Caco-2 (cell line): ENCODE measurements around the gene CTDNEP1. TPM values are rescaled to one million over a fixed set of nuclear protein-coding genes. Genes with fewer than 3 reads are reported as not detected.
A peak's percentile ranks its signal among the peaks of the same experiment; 100 is the strongest.

Source experiments
- BruUV-seq: library from RNA; stranded (reverse); fragments of 400-500 nt; replicated peaks from 2 replicates; lab custom pipeline; 2021; lab: Mats Ljungman, UMichigan
- CTCF ChIA-PET: fragments of 300-600 bp; sonication (Branson Sonifier 250); formaldehyde crosslinking; loops from one replicate; lab custom pipeline; 2022; ENCODE audit warnings: antibody characterized with exemption; lab: Charles Lee
- POLR2A ChIA-PET: fragments of 300-600 bp; sonication (Branson Sonifier 250); formaldehyde crosslinking; loops from one replicate; lab custom pipeline; 2022; ENCODE audit warnings: antibody characterized with exemption; lab: Charles Lee
- DNase-seq, 2 experiments: peaks; one replicate each; pipeline versions ENCODE4 v3.0.0 to v3.0.0-alpha.2; 2020 to 2022
- H3K27me3 ChIP-seq: replicated peaks from 2 replicates; pipeline ENCODE4 v1.6.0; 2011; ENCODE audit warnings: low read length; ENCODE audit not compliant: control insufficient read depth, insufficient read depth
- H3K36me3 ChIP-seq: 2 replicates; pipeline ENCODE4 v1.5.1; 2011; ENCODE audit warnings: low read length; ENCODE audit not compliant: control insufficient read depth, insufficient read depth
- H3K4me1 ChIP-seq: fragments of 250-450 bp; sonication (Bioruptor Pico); 2 replicates; pipeline ENCODE4 v1.5.1; 2020; ENCODE audit warnings: mild to moderate bottlenecking
- H3K4me3 ChIP-seq: 2 replicates; pipeline ENCODE4 v1.5.1; 2011; ENCODE audit warnings: low read depth, mild to moderate bottlenecking, control low read depth, low read length
- H3K9me3 ChIP-seq: fragments of 250-450 bp; sonication (Bioruptor Pico); 2 replicates; pipeline ENCODE4 v1.5.1; 2020; ENCODE audit warnings: mild to moderate bottlenecking, moderate library complexity
- H3K27ac Mint-ChIP-seq: one replicate; pipeline ENCODE4 v1.8.0; 2022; ENCODE audit warnings: mixed read lengths; ENCODE audit not compliant: unreplicated experiment
- H3K27me3 Mint-ChIP-seq: one replicate; pipeline ENCODE4 v1.8.0; 2022; ENCODE audit warnings: mixed read lengths; ENCODE audit not compliant: insufficient read depth, unreplicated experiment
- H3K36me3 Mint-ChIP-seq: one replicate; pipeline ENCODE4 v1.8.0; 2022; ENCODE audit warnings: mild to moderate bottlenecking, mixed read lengths; ENCODE audit not compliant: insufficient read depth, unreplicated experiment
- H3K4me1 Mint-ChIP-seq: one replicate; pipeline ENCODE4 v1.8.0; 2022; ENCODE audit warnings: low read depth, mixed read lengths; ENCODE audit not compliant: unreplicated experiment
- H3K4me3 Mint-ChIP-seq: one replicate; pipeline ENCODE4 v1.8.0; 2022; ENCODE audit warnings: mild to moderate bottlenecking, moderate library complexity, mixed read lengths; ENCODE audit not compliant: unreplicated experiment
- H3K9me3 Mint-ChIP-seq: one replicate; pipeline ENCODE4 v1.8.0; 2022; ENCODE audit warnings: mixed read lengths; ENCODE audit not compliant: unreplicated experiment
- intact Hi-C: fragments of 100-400 bp; cut with micrococcal nuclease; formaldehyde crosslinking; loops from one replicate; pipeline ENCODE4 v1.10.0; 2022; ENCODE audit not compliant: unreplicated experiment
- total RNA-seq: library from RNA; stranded (reverse); gene quantifications from 2 replicates; pipeline ENCODE4 v1.2.3, GENCODE V29; 2022
- TF ChIP-seq, protein P1 (sequence below), 2 experiments: fragments of 200-600 bp in 1 of 2; IDR thresholded peaks; 1 replicate in 1 of 2; 2 replicates in 1 of 2; pipeline versions ENCODE4 v1.5.1 to v1.8.0; 2011 to 2022; ENCODE audit warnings: antibody characterized with exemption in 1 of 2, control low read depth in 1 of 2, inconsistent platforms in 1 of 2, low read depth in 1 of 2, low read length in 1 of 2, mild to moderate bottlenecking in 1 of 2, moderate library complexity in 1 of 2; ENCODE audit not compliant: insufficient read depth in 1 of 2, severe bottlenecking in 1 of 2, unreplicated experiment in 1 of 2

CTDNEP1 gene
- total RNA-seq, 1 experiment from 2014 or later, result 71.1 TPM

- no peaks in the 10 kb centered on the region for H3K27me3 Mint-ChIP-seq
- no TSS peak for BruUV-seq
- Histone ChIP-seq H3K9me3 (no peaks in the 10 kb centered on the region), H3K4me1 (peaks cover 7% of the 10 kb centered on the region), H3K36me3 (no peaks in the 10 kb centered on the region), H3K27me3 (no peaks in the 10 kb centered on the region), H3K4me3 (no peak overlapping the region)
- H3K4me1 Mint-ChIP-seq, result peaks cover 5% of the 10 kb centered on the region
- no peak overlapping the region for H3K27ac Mint-ChIP-seq
- POLR2A ChIA-PET, result no interaction called here
- H3K36me3 Mint-ChIP-seq, result peaks cover 52% of the 10 kb centered on the region
- no peak for DNase-seq
- no peak overlapping the region for H3K4me3 Mint-ChIP-seq
- intact Hi-C loops, result no loop called here
- TF ChIP-seq, protein P1, sequence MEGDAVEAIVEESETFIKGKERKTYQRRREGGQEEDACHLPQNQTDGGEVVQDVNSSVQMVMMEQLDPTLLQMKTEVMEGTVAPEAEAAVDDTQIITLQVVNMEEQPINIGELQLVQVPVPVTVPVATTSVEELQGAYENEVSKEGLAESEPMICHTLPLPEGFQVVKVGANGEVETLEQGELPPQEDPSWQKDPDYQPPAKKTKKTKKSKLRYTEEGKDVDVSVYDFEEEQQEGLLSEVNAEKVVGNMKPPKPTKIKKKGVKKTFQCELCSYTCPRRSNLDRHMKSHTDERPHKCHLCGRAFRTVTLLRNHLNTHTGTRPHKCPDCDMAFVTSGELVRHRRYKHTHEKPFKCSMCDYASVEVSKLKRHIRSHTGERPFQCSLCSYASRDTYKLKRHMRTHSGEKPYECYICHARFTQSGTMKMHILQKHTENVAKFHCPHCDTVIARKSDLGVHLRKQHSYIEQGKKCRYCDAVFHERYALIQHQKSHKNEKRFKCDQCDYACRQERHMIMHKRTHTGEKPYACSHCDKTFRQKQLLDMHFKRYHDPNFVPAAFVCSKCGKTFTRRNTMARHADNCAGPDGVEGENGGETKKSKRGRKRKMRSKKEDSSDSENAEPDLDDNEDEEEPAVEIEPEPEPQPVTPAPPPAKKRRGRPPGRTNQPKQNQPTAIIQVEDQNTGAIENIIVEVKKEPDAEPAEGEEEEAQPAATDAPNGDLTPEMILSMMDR (IDR thresholded peaks at IDR 0.05; ENCODE audit: insufficient read depth in 1 of 2, low read depth in 1 of 2, low read length in 1 of 2, severe bottlenecking in 1 of 2, unreplicated experiment in 1 of 2), result no peak
- CTCF ChIA-PET, result no interaction called here
- H3K9me3 Mint-ChIP-seq, result no peaks in the 10 kb centered on the region
Measured at GRCh38 chr17:7222972-7223292, 28.6 kb downstream of the CTDNEP1 start.

DNA sequence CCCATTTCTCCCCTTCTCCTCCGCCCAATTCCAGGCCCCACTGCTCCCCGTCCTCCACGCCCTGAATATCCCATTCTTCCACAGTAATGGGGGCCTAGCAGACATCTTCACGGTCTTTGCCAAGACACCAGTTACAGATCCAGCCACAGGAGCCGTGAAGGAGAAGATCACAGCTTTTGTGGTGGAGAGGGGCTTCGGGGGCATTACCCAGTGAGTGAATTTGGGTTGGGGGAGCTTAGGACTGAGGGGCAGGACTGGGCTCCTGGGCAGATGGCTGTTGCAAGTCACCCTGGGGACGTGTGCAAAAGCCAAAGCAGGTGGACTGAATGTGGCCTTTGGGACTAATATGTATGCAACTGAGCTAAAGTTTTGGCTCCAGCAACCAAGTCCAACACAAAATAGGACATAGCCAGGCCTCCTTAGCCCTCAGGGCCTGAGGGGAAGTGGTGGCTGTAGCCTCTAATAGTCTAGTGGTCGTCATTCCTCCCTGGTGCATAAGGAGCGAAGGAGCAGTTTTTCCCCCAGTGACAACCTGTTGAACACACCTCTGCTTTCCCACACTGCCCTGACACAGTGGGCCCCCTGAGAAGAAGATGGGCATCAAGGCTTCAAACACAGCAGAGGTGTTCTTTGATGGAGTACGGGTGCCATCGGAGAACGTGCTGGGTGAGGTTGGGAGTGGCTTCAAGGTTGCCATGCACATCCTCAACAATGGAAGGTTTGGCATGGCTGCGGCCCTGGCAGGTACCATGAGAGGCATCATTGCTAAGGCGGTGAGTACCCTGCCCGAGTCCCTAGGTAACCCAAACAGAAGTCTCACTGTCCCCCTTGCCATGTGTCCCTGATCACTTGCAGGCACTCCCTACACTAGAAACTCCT is 29.2 kb downstream of the CTDNEP1 start:
- Histone ChIP-seq H3K4me3 (no peak overlapping the region), H3K9me3 (no peaks in the 10 kb centered on the region), H3K4me1 (peaks cover 7% of the 10 kb centered on the region), H3K27me3 (no peaks in the 10 kb centered on the region), H3K36me3 (no peaks in the 10 kb centered on the region)
- ChIA-PET POLR2A (no interaction called here), CTCF (no interaction called here)
- no peaks in the 10 kb centered on the region for H3K27me3 Mint-ChIP-seq
- no peak for DNase-seq
- no peak overlapping the region for H3K27ac Mint-ChIP-seq
- H3K9me3 Mint-ChIP-seq, result no peaks in the 10 kb centered on the region
- H3K36me3 Mint-ChIP-seq, result peaks cover 48% of the 10 kb centered on the region
- BruUV-seq, result TSS peak; percentile 7
- intact Hi-C loops, result no loop called here
- H3K4me1 Mint-ChIP-seq, result peaks cover 5% of the 10 kb centered on the region
- no peak overlapping the region for H3K4me3 Mint-ChIP-seq
- TF ChIP-seq, protein P1 (IDR thresholded peaks at IDR 0.05; ENCODE audit: insufficient read depth in 1 of 2, low read depth in 1 of 2, low read length in 1 of 2, severe bottlenecking in 1 of 2, unreplicated experiment in 1 of 2), result no peak

GRCh38 chr17:7221278-7222092 is 30.0 kb downstream of the CTDNEP1 start:
- peaks cover 48% of the 10 kb centered on the region for H3K36me3 Mint-ChIP-seq

More at GRCh38 chr17:7221278-7222092, 30.0 kb downstream of the CTDNEP1 start:
- Histone ChIP-seq H3K4me3 (peak overlapping the region; percentile 3; the same call in 1 of the 2 replicates), H3K27me3 (no peaks in the 10 kb centered on the region), H3K9me3 (no peaks in the 10 kb centered on the region), H3K4me1 (peaks cover 7% of the 10 kb centered on the region), H3K36me3 (no peaks in the 10 kb centered on the region)
- TF ChIP-seq, protein P1 (IDR thresholded peaks at IDR 0.05; ENCODE audit: insufficient read depth in 1 of 2, low read depth in 1 of 2, low read length in 1 of 2, severe bottlenecking in 1 of 2, unreplicated experiment in 1 of 2), result no peak
- Mint-ChIP-seq H3K4me1 (peaks cover 5% of the 10 kb centered on the region), H3K9me3 (no peaks in the 10 kb centered on the region), H3K27ac (peak overlapping the region; percentile 73), H3K4me3 (peak overlapping the region; percentile 77), H3K27me3 (no peaks in the 10 kb centered on the region)
- DNase-seq, result no peak
- CTCF ChIA-PET, result interaction anchor here (0.7 to 1.6 kb wide), 3 partner anchors 17 to 108 kb away, joined by 3 to 5 read pairs (median 3); partner anchors contain the start of genes GABARAP and NEURL4
- POLR2A ChIA-PET, result no interaction called here
- intact Hi-C loops, result no loop called here
- no TSS peak for BruUV-seq
